ENCODE measurements around the gene KIZ. TPM values are rescaled to one million over a fixed set of nuclear protein-coding genes. Genes with fewer than 3 reads are reported as not detected.

The KIZ gene
- total and polyA plus RNA-seq, 2 of the 4 experiments (the other 2 are of a cell fraction): 9.9 to 14.0 TPM

GRCh38 chr20:21179757-21180156 is 53.9 kb downstream of the KIZ start:
- peaks cover 8% of the 10 kb centered on the region; the same call in 1 of the 2 replicates for H3K9me1 ChIP-seq (ENCODE audit: insufficient read depth, low read length)
- H4K20me1 ChIP-seq (ENCODE audit: insufficient read depth, low read length): no peaks in the 10 kb centered on the region
- no peak overlapping the region for H3K9ac ChIP-seq (ENCODE audit: low read depth, low read length)
- 0 out of 2 replicates have a peak, but pooled peaks cover 1% of the 10 kb centered on the region for H3K9me3 ChIP-seq (ENCODE audit: control insufficient read depth, insufficient read depth, low read length)
- H2BK120ac ChIP-seq (ENCODE audit: low read depth, low read length): no peak overlapping the region
- H2AK5ac ChIP-seq (ENCODE audit: low read depth, low read length): no peak overlapping the region
- no TSS peak for BruUV-seq (replicated peaks)
- dilution Hi-C loops (cut with HindIII; ENCODE audit: low sequenced_read_pairs, unreplicated experiment): no loop called here
- TF ChIP-seq USF2 (IDR thresholded peaks at IDR 0.05; ENCODE audit: low read depth, low read length): 0 out of 2 replicates have a peak, but pooled peaks have one; percentile 17
- TF ChIP-seq RAD21 (IDR thresholded peaks at IDR 0.05; ENCODE audit: low read length): no peak
- no peaks in the 10 kb centered on the region for H3K27me3 ChIP-seq (ENCODE audit: control insufficient read depth, insufficient read depth, low read length)
- no peak overlapping the region for H3K4ac ChIP-seq (ENCODE audit: low read depth, low read length)
- H2AFZ ChIP-seq (replicated peaks; ENCODE audit: low read length, poor library complexity): no peak overlapping the region
- peaks cover 0 to 2% of the 10 kb centered on the region in 2 experiments; a peak in 1 of 4 replicates for H3K79me1 ChIP-seq (ENCODE audit: low read depth in 1 of 2, low read length in 2 of 2)
- H3K14ac ChIP-seq (replicated peaks; ENCODE audit: low read depth, low read length): no peak overlapping the region
- ChIA-PET CTCF (no interaction called here), POLR2A (ENCODE audit: unreplicated experiment) (no interaction called here)
- H3K23ac ChIP-seq (ENCODE audit: low read depth, low read length): no peak overlapping the region
- ATAC-seq (ENCODE audit: low read depth): no peak
- H3K36me3 ChIP-seq (ENCODE audit: control insufficient read depth, insufficient read depth, low read length): no peaks in the 10 kb centered on the region
- DNase-seq: peak; percentile 36
- no peak overlapping the region for H2BK5ac ChIP-seq (ENCODE audit: low read depth, low read length, poor library complexity, severe bottlenecking)
- H2BK20ac ChIP-seq (ENCODE audit: low read depth, low read length): no peak overlapping the region
- H2AK9ac ChIP-seq (replicated peaks; ENCODE audit: low read depth, low read length, poor library complexity): no peak overlapping the region
- no peak overlapping the region for H2BK15ac ChIP-seq (ENCODE audit: low read depth, low read length)
- no CpG with 5 or more reads among the region's 2 CpGs for WGBS, 2 experiments (ENCODE audit: extremely low coverage in 2 of 2, insufficient read length in 1 of 2)
- no peak overlapping the region for H4K91ac ChIP-seq (ENCODE audit: insufficient read depth, low read depth, low read length)
- H3K27ac ChIP-seq (ENCODE audit: insufficient read depth, low read length): no peak overlapping the region
- no peak overlapping the region for H3K56ac ChIP-seq (ENCODE audit: extremely low read depth, insufficient read depth, low read length)
- H3K4me1 ChIP-seq (ENCODE audit: control insufficient read depth, insufficient read depth, low read length): peaks cover 9% of the 10 kb centered on the region
- intact Hi-C loops (cut with micrococcal nuclease): loop anchor here (5.0 kb wide), 1 partner anchor 52 kb away; the partner anchor contains the start of gene KIZ
- H4K5ac ChIP-seq (ENCODE audit: low read depth, low read length): no peak overlapping the region
- in situ Hi-C loops (cut with MboI; ENCODE audit: low sequenced_read_pairs): no loop called here
- no peak overlapping the region for H3K18ac ChIP-seq (ENCODE audit: low read depth, low read length)
- H3K4me2 ChIP-seq (ENCODE audit: low read depth, low read length): no peak overlapping the region
- H3K4me3 ChIP-seq (ENCODE audit: insufficient read depth, low read depth, low read length): no peak overlapping the region
- H4K8ac ChIP-seq (ENCODE audit: low read depth in 2 of 2, low read length in 2 of 2): no peak overlapping the region

All from IMR-90 (cell line).